OCI-LY1 (cell line): ENCODE measurements around the gene KCTD1.

ENCODE experiments used
- CTCF ChIP-seq: fragments of 200-600 bp; sonication (generic), shearing (Covaris generic); IDR thresholded peaks from 2 replicates; pipeline ENCODE4 v1.5.1; 2017; ENCODE audit warnings: mild to moderate bottlenecking, antibody characterized with exemption, low read length, moderate library complexity, mixed read lengths
- EZH2 ChIP-seq: fragments of 200-600 bp; sonication (generic), shearing (Covaris generic); IDR thresholded peaks from 2 replicates; pipeline ENCODE4 v1.8.0; 2017; ENCODE audit warnings: borderline replicate concordance, mixed run types, mild to moderate bottlenecking, antibody characterized with exemption, low read length, moderate library complexity, mixed read lengths

GRCh38 chr18:26438980-26439379 is 109.4 kb downstream of the KCTD1 start:
- no peak for TF ChIP-seq CTCF
- no peak for TF ChIP-seq EZH2
